GM23338 (cell line): ENCODE measurements around the gene OR6P1. TPM values are rescaled to one million over a fixed set of nuclear protein-coding genes. Genes with fewer than 3 reads are reported as not detected.

Experiments used
- ATAC-seq: fragments of 200-7000 bp; cut with Tn5 transposase; 3 replicates; pipeline ENCODE4 v1.9.1; 2020
- DNase-seq: peaks from one replicate; pipeline ENCODE4 v3.0.0-alpha.2; 2015; ENCODE audit warnings: low spot score
- H2AFZ ChIP-seq: fragments of 200-600 bp; sonication (generic); 2 replicates; pipeline ENCODE4 v1.8.0; 2016; ENCODE audit warnings: antibody characterized with exemption, mild to moderate bottlenecking, moderate library complexity
- H3F3A ChIP-seq: fragments of 200-600 bp; sonication (generic); replicated peaks from 2 replicates; pipeline ENCODE4 v1.8.0; 2017; ENCODE audit warnings: antibody characterized with exemption, mixed run types, low read depth
- H3K27ac ChIP-seq: fragments of 200-600 bp; sonication (generic); 2 replicates; pipeline ENCODE4 v1.6.1; 2016; ENCODE audit warnings: low read depth
- H3K27me3 ChIP-seq: fragments of 200-600 bp; sonication (generic); 2 replicates; pipeline ENCODE4 v1.8.0; 2016; ENCODE audit warnings: mild to moderate bottlenecking, mixed run types, moderate library complexity; ENCODE audit not compliant: insufficient read depth
- H3K36me3 ChIP-seq: fragments of 200-600 bp; sonication (generic); 2 replicates; pipeline ENCODE4 v1.8.0; 2016; ENCODE audit warnings: mild to moderate bottlenecking; ENCODE audit not compliant: insufficient read depth
- H3K4me1 ChIP-seq: fragments of 200-600 bp; sonication (generic); 2 replicates; pipeline ENCODE4 v1.8.0; 2016; ENCODE audit warnings: mild to moderate bottlenecking, moderate library complexity; ENCODE audit not compliant: insufficient read depth
- H3K4me2 ChIP-seq: fragments of 200-600 bp; sonication (generic); 2 replicates; pipeline ENCODE4 v1.7.1; 2017; ENCODE audit warnings: mixed run types
- H3K4me3 ChIP-seq: fragments of 200-600 bp; sonication (generic); 2 replicates; pipeline ENCODE4 v1.6.1; 2016; ENCODE audit warnings: mixed run types
- H3K79me2 ChIP-seq: fragments of 200-600 bp; sonication (generic); replicated peaks from 2 replicates; pipeline ENCODE4 v1.8.0; 2017; ENCODE audit warnings: mild to moderate bottlenecking; ENCODE audit not compliant: insufficient read depth
- H3K9me2 ChIP-seq: fragments of 200-600 bp; sonication (generic); 2 replicates; pipeline ENCODE4 v1.8.0; 2017; ENCODE audit not compliant: insufficient read depth
- H4K20me1 ChIP-seq: fragments of 200-600 bp; sonication (generic); replicated peaks from 2 replicates; pipeline ENCODE4 v1.8.0; 2017; ENCODE audit warnings: mild to moderate bottlenecking; ENCODE audit not compliant: insufficient read depth
- H3K27ac Mint-ChIP-seq: 2 replicates; pipeline ENCODE4 v1.8.0; 2020; ENCODE audit warnings: inconsistent platforms, mild to moderate bottlenecking, moderate library complexity, mixed read lengths
- H3K27me3 Mint-ChIP-seq: 3 replicates; pipeline ENCODE4 v1.8.0; 2022; ENCODE audit warnings: low read depth, mild to moderate bottlenecking, moderate library complexity, mixed read lengths, inconsistent platforms; ENCODE audit not compliant: insufficient read depth, poor library complexity
- H3K36me3 Mint-ChIP-seq: 3 replicates; pipeline ENCODE4 v1.8.0; 2021; ENCODE audit warnings: low read depth, mild to moderate bottlenecking, inconsistent platforms, moderate library complexity, mixed read lengths
- H3K4me1 Mint-ChIP-seq: 3 replicates; pipeline ENCODE4 v1.8.0; 2020; ENCODE audit warnings: mild to moderate bottlenecking, inconsistent platforms, mixed read lengths
- H3K4me3 Mint-ChIP-seq: 3 replicates; pipeline ENCODE4 v1.8.0; 2021; ENCODE audit warnings: moderate library complexity, mild to moderate bottlenecking, inconsistent platforms, mixed read lengths
- H3K9me3 Mint-ChIP-seq: 3 replicates; pipeline ENCODE4 v1.8.0; 2020; ENCODE audit warnings: moderate library complexity, mild to moderate bottlenecking, inconsistent platforms, mixed read lengths
- EZH2 ChIP-seq: fragments of 200-600 bp; sonication (generic); IDR thresholded peaks from one replicate; pipeline ENCODE4 v1.8.0; 2017; ENCODE audit warnings: antibody characterized with exemption, mild to moderate bottlenecking, low read depth; ENCODE audit not compliant: unreplicated experiment
- EZH2phosphoT487 ChIP-seq: fragments of 200-600 bp; sonication (generic); IDR thresholded peaks from one replicate; pipeline ENCODE4 v1.8.1; 2018; ENCODE audit warnings: antibody characterized with exemption; ENCODE audit not compliant: unreplicated experiment
- JUNB ChIP-seq: IDR thresholded peaks from one replicate; pipeline ENCODE4 v1.6.1; 2016; ENCODE audit warnings: antibody characterized with exemption; ENCODE audit not compliant: unreplicated experiment
- NANOG ChIP-seq: IDR thresholded peaks from 2 replicates; pipeline ENCODE4 v1.6.1; 2016; ENCODE audit warnings: antibody characterized with exemption, borderline replicate concordance
- POLR2AphosphoS5 ChIP-seq: IDR thresholded peaks from 2 replicates; pipeline ENCODE4 v1.6.1; 2016; ENCODE audit warnings: antibody characterized with exemption, low read depth
- STAT1 ChIP-seq: IDR thresholded peaks from one replicate; pipeline ENCODE4 v1.6.1; 2016; ENCODE audit warnings: antibody characterized with exemption; ENCODE audit not compliant: unreplicated experiment
- ZNF331 ChIP-seq: fragments of 250-450 bp; sonication (Bioruptor Pico); IDR thresholded peaks from 2 replicates; pipeline ENCODE4 v1.5.0; 2020; ENCODE audit warnings: low read depth, mild to moderate bottlenecking, moderate library complexity
- polyA plus RNA-seq: library from polyadenylated mRNA; unstranded; fragments of >200 nt; fragmentation: Nextera tagmentation; extraction: Ambion mirVana; gene quantifications from 2 replicates; pipeline ENCODE4 v1.2.1, GENCODE V29; 2016
- total RNA-seq: library from RNA; depleted of rRNA; stranded (reverse); fragments of >200 nt; shearing (Covaris generic); gene quantifications from 2 replicates; pipeline ENCODE4 v1.2.3, GENCODE V29; 2014
- TF ChIP-seq, protein P1 (sequence below): fragments of 250-450 bp; sonication (Bioruptor Pico); IDR thresholded peaks from 2 replicates; pipeline ENCODE4 v1.5.0; 2020; ENCODE audit warnings: mild to moderate bottlenecking, moderate library complexity

Gene OR6P1
- total and polyA plus RNA-seq, 2 experiments from 2014 or later = not detected

DNA sequence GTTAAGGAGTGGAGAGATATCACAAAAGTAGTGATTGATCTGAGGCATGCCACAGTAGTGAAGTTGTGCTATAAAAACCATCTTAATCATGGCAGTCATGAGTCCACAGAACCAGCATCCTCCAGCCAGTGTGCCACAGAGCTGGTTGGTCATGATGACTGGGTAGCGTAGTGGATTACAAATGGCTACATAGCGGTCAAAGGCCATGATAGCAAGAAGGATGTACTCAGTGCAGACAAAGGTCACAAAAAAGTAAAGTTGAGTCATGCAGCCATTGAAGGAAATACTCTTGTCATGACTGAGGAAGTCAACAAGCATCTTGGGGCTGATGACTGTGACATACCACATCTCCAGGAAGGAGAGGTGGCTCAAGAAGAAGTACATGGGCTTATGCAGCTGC is 22.8 kb downstream of the OR6P1 start (continued):
- TF ChIP-seq ZNF331 (CRISPR knock-in tag) = no peak
- TF ChIP-seq EZH2 = no peak

DNA sequence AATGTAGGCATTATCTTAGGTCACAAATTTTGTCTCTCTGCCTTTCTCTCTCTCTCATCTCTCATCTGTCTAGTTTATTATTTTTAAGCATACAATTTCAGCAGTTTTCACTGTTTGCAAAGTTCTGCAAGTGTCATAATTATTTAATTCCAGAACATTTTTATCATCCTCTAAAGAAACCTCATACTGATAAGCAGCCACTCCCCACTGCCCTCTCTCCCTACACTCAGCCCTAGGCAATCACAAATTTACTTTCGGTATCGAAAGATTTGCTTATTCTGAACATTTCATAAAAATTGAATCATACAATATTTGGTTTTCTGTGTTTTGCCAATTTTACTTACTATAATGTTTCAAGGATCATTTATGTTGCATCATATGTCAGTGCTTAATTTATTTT is 32.8 kb downstream of the OR6P1 start:
- TF ChIP-seq EZH2phosphoT487 (no peak), POLR2AphosphoS5 (no peak), JUNB (no peak), STAT1 (no peak), ZNF331 (CRISPR knock-in tag) (no peak), NANOG (no peak), EZH2 (no peak)
- TF ChIP-seq, protein P1, sequence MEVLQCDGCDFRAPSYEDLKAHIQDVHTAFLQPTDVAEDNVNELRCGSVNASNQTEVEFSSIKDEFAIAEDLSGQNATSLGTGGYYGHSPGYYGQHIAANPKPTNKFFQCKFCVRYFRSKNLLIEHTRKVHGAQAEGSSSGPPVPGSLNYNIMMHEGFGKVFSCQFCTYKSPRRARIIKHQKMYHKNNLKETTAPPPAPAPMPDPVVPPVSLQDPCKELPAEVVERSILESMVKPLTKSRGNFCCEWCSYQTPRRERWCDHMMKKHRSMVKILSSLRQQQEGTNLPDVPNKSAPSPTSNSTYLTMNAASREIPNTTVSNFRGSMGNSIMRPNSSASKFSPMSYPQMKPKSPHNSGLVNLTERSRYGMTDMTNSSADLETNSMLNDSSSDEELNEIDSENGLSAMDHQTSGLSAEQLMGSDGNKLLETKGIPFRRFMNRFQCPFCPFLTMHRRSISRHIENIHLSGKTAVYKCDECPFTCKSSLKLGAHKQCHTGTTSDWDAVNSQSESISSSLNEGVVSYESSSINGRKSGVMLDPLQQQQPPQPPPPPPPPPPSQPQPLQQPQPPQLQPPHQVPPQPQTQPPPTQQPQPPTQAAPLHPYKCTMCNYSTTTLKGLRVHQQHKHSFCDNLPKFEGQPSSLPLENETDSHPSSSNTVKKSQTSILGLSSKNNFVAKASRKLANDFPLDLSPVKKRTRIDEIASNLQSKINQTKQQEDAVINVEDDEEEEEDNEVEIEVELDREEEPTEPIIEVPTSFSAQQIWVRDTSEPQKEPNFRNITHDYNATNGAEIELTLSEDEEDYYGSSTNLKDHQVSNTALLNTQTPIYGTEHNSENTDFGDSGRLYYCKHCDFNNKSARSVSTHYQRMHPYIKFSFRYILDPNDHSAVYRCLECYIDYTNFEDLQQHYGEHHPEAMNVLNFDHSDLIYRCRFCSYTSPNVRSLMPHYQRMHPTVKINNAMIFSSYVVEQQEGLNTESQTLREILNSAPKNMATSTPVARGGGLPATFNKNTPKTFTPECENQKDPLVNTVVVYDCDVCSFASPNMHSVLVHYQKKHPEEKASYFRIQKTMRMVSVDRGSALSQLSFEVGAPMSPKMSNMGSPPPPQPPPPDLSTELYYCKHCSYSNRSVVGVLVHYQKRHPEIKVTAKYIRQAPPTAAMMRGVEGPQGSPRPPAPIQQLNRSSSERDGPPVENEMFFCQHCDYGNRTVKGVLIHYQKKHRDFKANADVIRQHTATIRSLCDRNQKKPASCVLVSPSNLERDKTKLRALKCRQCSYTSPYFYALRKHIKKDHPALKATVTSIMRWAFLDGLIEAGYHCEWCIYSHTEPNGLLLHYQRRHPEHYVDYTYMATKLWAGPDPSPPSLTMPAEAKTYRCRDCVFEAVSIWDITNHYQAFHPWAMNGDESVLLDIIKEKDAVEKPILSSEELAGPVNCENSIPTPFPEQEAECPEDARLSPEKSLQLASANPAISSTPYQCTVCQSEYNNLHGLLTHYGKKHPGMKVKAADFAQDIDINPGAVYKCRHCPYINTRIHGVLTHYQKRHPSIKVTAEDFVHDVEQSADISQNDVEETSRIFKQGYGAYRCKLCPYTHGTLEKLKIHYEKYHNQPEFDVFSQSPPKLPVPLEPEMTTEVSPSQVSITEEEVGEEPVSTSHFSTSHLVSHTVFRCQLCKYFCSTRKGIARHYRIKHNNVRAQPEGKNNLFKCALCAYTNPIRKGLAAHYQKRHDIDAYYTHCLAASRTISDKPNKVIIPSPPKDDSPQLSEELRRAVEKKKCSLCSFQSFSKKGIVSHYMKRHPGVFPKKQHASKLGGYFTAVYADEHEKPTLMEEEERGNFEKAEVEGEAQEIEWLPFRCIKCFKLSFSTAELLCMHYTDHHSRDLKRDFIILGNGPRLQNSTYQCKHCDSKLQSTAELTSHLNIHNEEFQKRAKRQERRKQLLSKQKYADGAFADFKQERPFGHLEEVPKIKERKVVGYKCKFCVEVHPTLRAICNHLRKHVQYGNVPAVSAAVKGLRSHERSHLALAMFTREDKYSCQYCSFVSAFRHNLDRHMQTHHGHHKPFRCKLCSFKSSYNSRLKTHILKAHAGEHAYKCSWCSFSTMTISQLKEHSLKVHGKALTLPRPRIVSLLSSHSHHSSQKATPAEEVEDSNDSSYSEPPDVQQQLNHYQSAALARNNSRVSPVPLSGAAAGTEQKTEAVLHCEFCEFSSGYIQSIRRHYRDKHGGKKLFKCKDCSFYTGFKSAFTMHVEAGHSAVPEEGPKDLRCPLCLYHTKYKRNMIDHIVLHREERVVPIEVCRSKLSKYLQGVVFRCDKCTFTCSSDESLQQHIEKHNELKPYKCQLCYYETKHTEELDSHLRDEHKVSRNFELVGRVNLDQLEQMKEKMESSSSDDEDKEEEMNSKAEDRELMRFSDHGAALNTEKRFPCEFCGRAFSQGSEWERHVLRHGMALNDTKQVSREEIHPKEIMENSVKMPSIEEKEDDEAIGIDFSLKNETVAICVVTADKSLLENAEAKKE (CRISPR knock-in tag) = no peak
- no peak for ATAC-seq
- H3K9me3 Mint-ChIP-seq = no peaks in the 10 kb centered on the region

More for the DNA sequence above, 32.8 kb downstream of the OR6P1 start:
- no peak overlapping the region for H3K27ac ChIP-seq
- no peaks in the 10 kb centered on the region for H3K36me3 Mint-ChIP-seq
- H3K27me3 Mint-ChIP-seq = no peaks in the 10 kb centered on the region
- H3K27ac Mint-ChIP-seq = no peak overlapping the region
- H3K4me3 Mint-ChIP-seq = no peak overlapping the region
- H3F3A ChIP-seq = no peaks in the 10 kb centered on the region
- peaks cover 3% of the 10 kb centered on the region; the same call in 1 of the 2 replicates for H3K9me2 ChIP-seq
- no peak overlapping the region for H3K4me3 ChIP-seq
- no peak for DNase-seq
- H3K4me1 Mint-ChIP-seq = no peaks in the 10 kb centered on the region
- H3K79me2 ChIP-seq = no peaks in the 10 kb centered on the region
- no peaks in the 10 kb centered on the region for H4K20me1 ChIP-seq
- H3K27me3 ChIP-seq = no peaks in the 10 kb centered on the region
- no peak overlapping the region for H2AFZ ChIP-seq
- H3K36me3 ChIP-seq = no peaks in the 10 kb centered on the region
- no peak overlapping the region for H3K4me2 ChIP-seq
- H3K4me1 ChIP-seq = no peaks in the 10 kb centered on the region
